ENCODE results near the gene AP4M1.

Gene AP4M1

GRCh38 chr7:100157334-100158228 lies 56.1 kb downstream of the AP4M1 start:
- DNase-seq (ENCODE audit: low read depth) = no peak

Data from stimulated activated CD8-positive, alpha-beta memory T cell treated with anti-CD3 and anti-CD28 coated beads, Interleukin-7, amount 100 ng/mL, for 24 hours (primary cell).